ENCODE data around the gene ATG4B. TPM values are rescaled to one million over a fixed set of nuclear protein-coding genes. Genes with fewer than 3 reads are reported as not detected.

Gene ATG4B
- total and polyA plus RNA-seq, 2 of the 8 experiments (the other 6 are each of a cell fraction or from before 2014, with no cell fraction given), result 103 to 155 TPM

- no peak for TF ChIP-seq MAX (IDR thresholded peaks at IDR 0.05)
- TF ChIP-seq CBX5 (IDR thresholded peaks at IDR 0.05; ENCODE audit: low read depth, low read length), result no peak
- no peak for TF ChIP-seq JUN (IDR thresholded peaks at IDR 0.05; ENCODE audit: low read depth, low read length)
- TF ChIP-seq JUND (IDR thresholded peaks at IDR 0.05; ENCODE audit: low read length), result no peak
- TF ChIP-seq ZNF274 (IDR thresholded peaks at IDR 0.05; ENCODE audit: borderline replicate concordance, extremely low read depth, low read length), result no peak
- TF ChIP-seq GABPA (IDR thresholded peaks at IDR 0.05; ENCODE audit: borderline replicate concordance, insufficient read depth, low read length), result no peak
- TF ChIP-seq TAF1 (IDR thresholded peaks at IDR 0.05; ENCODE audit: low read depth, low read length), result no peak
- TF ChIP-seq CREB1 (IDR thresholded peaks at IDR 0.05), result no peak
Measured at GRCh38 chr2:241641631-241642030, 4.1 kb downstream of the ATG4B start (continued).

Data from H1 (cell line).